COR-L47 (cell line): ENCODE data around the gene FOXC2.

Experiments used
- DNase-seq: peaks from one replicate; lab custom pipeline; 2025; lab: John Stamatoyannopoulos, UW

The FOXC2 gene

GRCh38 chr16:86573646-86574508, 7.2 kb downstream of the FOXC2 start:
- DNase-seq: no peak

- no peak for DNase-seq
These were observed 8.0 kb downstream of the FOXC2 start for GRCh38 chr16:86574646-86575045.

- no peak for DNase-seq
These were observed 8.6 kb downstream of the FOXC2 start for GRCh38 chr16:86575095-86575685.

- peak; percentile 3 for DNase-seq
These were observed 9.3 kb downstream of the FOXC2 start for GRCh38 chr16:86575754-86576557.

GRCh38 chr16:86576591-86577313, 10.1 kb downstream of the FOXC2 start:
- DNase-seq: no peak

- no peak for DNase-seq
These were observed 10.8 kb downstream of the FOXC2 start for GRCh38 chr16:86577314-86577971.

GRCh38 chr16:86578061-86578599, 11.5 kb downstream of the FOXC2 start, which contains the start of gene FOXL1:
Gene FOXL1, plus strand, starts transcription at chr16:86578549. Its CDS starts 175 bp downstream, at chr16:86578724.
- no peak for DNase-seq

GRCh38 chr16:86578611-86579267, 12.1 kb downstream of the FOXC2 start:
- no peak for DNase-seq

GRCh38 chr16:86579268-86580062, 12.8 kb downstream of the FOXC2 start:
- DNase-seq: no peak

GRCh38 chr16:86580063-86580790, 13.6 kb downstream of the FOXC2 start:
- DNase-seq: no peak

- DNase-seq: no peak
These were observed 14.2 kb downstream of the FOXC2 start for GRCh38 chr16:86580791-86581170.

GRCh38 chr16:86581458-86581857, 14.8 kb downstream of the FOXC2 start:
- DNase-seq: no peak

GRCh38 chr16:86584071-86584685, 17.5 kb downstream of the FOXC2 start:
- DNase-seq: no peak

- DNase-seq: no peak
These were observed 18.4 kb downstream of the FOXC2 start for GRCh38 chr16:86584726-86585721.

GRCh38 chr16:86585821-86586611, 19.4 kb downstream of the FOXC2 start:
- no peak for DNase-seq

- DNase-seq: no peak
These were observed 20.9 kb downstream of the FOXC2 start for GRCh38 chr16:86587487-86587886.
